Loucy (cell line): ENCODE results near the gene KIF1C.

Source experiments
- H2AFZ ChIP-seq: fragments of 200-600 bp; sonication (generic); 2 replicates; pipeline ENCODE4 v1.6.0; 2016; ENCODE audit warnings: antibody characterized with exemption, mild to moderate bottlenecking, low read length, moderate library complexity
- H3F3A ChIP-seq: fragments of 200-600 bp; 2 replicates; pipeline ENCODE4 v1.6.0; 2016; ENCODE audit warnings: antibody characterized with exemption, low read depth, mild to moderate bottlenecking
- H3K27me3 ChIP-seq: fragments of 200-600 bp; sonication (generic); 2 replicates; pipeline ENCODE4 v1.6.1; 2014; ENCODE audit warnings: low read length, mild to moderate bottlenecking; ENCODE audit not compliant: insufficient read depth, poor library complexity, severe bottlenecking
- H3K36me3 ChIP-seq: fragments of 200-600 bp; sonication (generic); 2 replicates; pipeline ENCODE4 v1.6.1; 2016; ENCODE audit warnings: low read length; ENCODE audit not compliant: insufficient read depth
- H3K4me1 ChIP-seq: fragments of 200-600 bp; sonication (generic); 2 replicates; pipeline ENCODE4 v1.5.1; 2014; ENCODE audit warnings: low read length, mild to moderate bottlenecking; ENCODE audit not compliant: insufficient read depth, poor library complexity, severe bottlenecking
- H3K4me2 ChIP-seq: fragments of 200-600 bp; sonication (generic); 2 replicates; pipeline ENCODE4 v1.6.0; 2014; ENCODE audit warnings: antibody characterized with exemption, low read length, low read depth, mild to moderate bottlenecking; ENCODE audit not compliant: poor library complexity, severe bottlenecking
- H3K4me3 ChIP-seq: fragments of 200-600 bp; sonication (generic); 2 replicates; pipeline ENCODE4 v1.5.1; 2014; ENCODE audit warnings: low read length, mild to moderate bottlenecking, mixed read lengths; ENCODE audit not compliant: poor library complexity, severe bottlenecking
- H3K79me2 ChIP-seq: fragments of 200-600 bp; sonication (generic); 2 replicates; pipeline ENCODE4 v1.6.1; 2014; ENCODE audit warnings: low read length; ENCODE audit not compliant: insufficient read depth
- H3K9ac ChIP-seq: fragments of 200-600 bp; sonication (generic); 2 replicates; pipeline ENCODE4 v1.6.0; 2014; ENCODE audit warnings: mild to moderate bottlenecking, low read depth, low read length, moderate library complexity; ENCODE audit not compliant: poor library complexity, severe bottlenecking
- H3K9me2 ChIP-seq: fragments of 200-600 bp; sonication (generic); replicated peaks from 2 replicates; pipeline ENCODE4 v1.6.1; 2016; ENCODE audit warnings: low read depth, low read length, mixed read lengths
- H3K9me3 ChIP-seq: fragments of 200-600 bp; sonication (generic); 2 replicates; pipeline ENCODE4 v1.6.1; 2014; ENCODE audit warnings: mild to moderate bottlenecking, antibody characterized with exemption, low read length, low read depth; ENCODE audit not compliant: insufficient read depth
- H4K20me1 ChIP-seq: fragments of 200-600 bp; sonication (generic); 2 replicates; pipeline ENCODE4 v1.6.0; 2014; ENCODE audit warnings: antibody characterized with exemption, low read length, mild to moderate bottlenecking; ENCODE audit not compliant: insufficient read depth, poor library complexity, severe bottlenecking
- CTCF ChIP-seq: fragments of 200-600 bp; sonication (generic); conservative IDR thresholded peaks from 2 replicates; pipeline ENCODE4 v1.5.1; 2014; ENCODE audit warnings: mild to moderate bottlenecking, antibody characterized with exemption, low read length
- EZH2phosphoT487 ChIP-seq: fragments of 200-600 bp; IDR thresholded peaks from 2 replicates; pipeline ENCODE4 v1.6.1; 2018; ENCODE audit warnings: antibody characterized with exemption, mild to moderate bottlenecking, moderate library complexity, borderline replicate concordance

KIF1C gene

GRCh38 chr17:4949321-4950074, 48.3 kb upstream of the KIF1C start:
- Histone ChIP-seq H3K9me3 (no peaks in the 10 kb centered on the region), H3K79me2 (peaks cover 57% of the 10 kb centered on the region), H3K4me1 (peaks cover 33% of the 10 kb centered on the region), H3K9me2 (no peaks in the 10 kb centered on the region), H3K4me2 (peak overlapping the region; percentile 91), H4K20me1 (peaks cover 37% of the 10 kb centered on the region), H3F3A (peaks cover 35% of the 10 kb centered on the region), H3K9ac (peak overlapping the region; percentile 99), H3K27me3 (peaks cover 14% of the 10 kb centered on the region), H3K36me3 (peaks cover 29% of the 10 kb centered on the region), H2AFZ (peak overlapping the region; percentile 84), H3K4me3 (peak overlapping the region; percentile 90)
- TF ChIP-seq CTCF (no peak), EZH2phosphoT487 (no peak)

GRCh38 chr17:4950075-4950745, 47.5 kb upstream of the KIF1C start:
- peaks cover 22% of the 10 kb centered on the region for H3K36me3 ChIP-seq
- H3K4me3 ChIP-seq: peak overlapping the region; percentile 90
- no peak overlapping the region for H2AFZ ChIP-seq
- H3K9ac ChIP-seq: peak overlapping the region; percentile 99
- peaks cover 30% of the 10 kb centered on the region for H4K20me1 ChIP-seq
- H3K9me2 ChIP-seq: no peaks in the 10 kb centered on the region
- peak overlapping the region; percentile 91 for H3K4me2 ChIP-seq
- peaks cover 50% of the 10 kb centered on the region for H3K79me2 ChIP-seq
- no peaks in the 10 kb centered on the region for H3K9me3 ChIP-seq
- peaks cover 26% of the 10 kb centered on the region for H3K4me1 ChIP-seq
- H3F3A ChIP-seq: peaks cover 28% of the 10 kb centered on the region
- TF ChIP-seq EZH2phosphoT487: no peak
- no peak for TF ChIP-seq CTCF
- peaks cover 14% of the 10 kb centered on the region for H3K27me3 ChIP-seq

GRCh38 chr17:4950746-4951204, 47.0 kb upstream of the KIF1C start, which contains the start of gene ENO3:
Gene ENO3 (plus strand): TSS chr17:4951119. CDS start chr17:4951830, 711 bp downstream.
- Histone ChIP-seq H3K36me3 (peaks cover 16% of the 10 kb centered on the region), H3K9me2 (no peaks in the 10 kb centered on the region), H4K20me1 (peaks cover 24% of the 10 kb centered on the region), H2AFZ (no peak within 1 kb of the TSS), H3K9ac (peak within 1 kb of the TSS; percentile 99), H3K27me3 (peaks cover 14% of the 10 kb centered on the region), H3K4me1 (peaks cover 20% of the 10 kb centered on the region), H3K9me3 (no peaks in the 10 kb centered on the region), H3K79me2 (peaks cover 44% of the 10 kb centered on the region), H3F3A (peaks cover 24% of the 10 kb centered on the region), H3K4me3 (peak within 1 kb of the TSS; percentile 90), H3K4me2 (peak within 1 kb of the TSS; percentile 91)
- TF ChIP-seq EZH2phosphoT487 (no peak), CTCF (no peak)
